ENCODE measurements around the gene TBC1D3I.
"Not testable (repeated sequence)": the region's sequence is repeated elsewhere in the genome, so short reads cannot be mapped to it uniquely, and the experiment has no call there.

- TF ChIP-seq, protein P1, sequence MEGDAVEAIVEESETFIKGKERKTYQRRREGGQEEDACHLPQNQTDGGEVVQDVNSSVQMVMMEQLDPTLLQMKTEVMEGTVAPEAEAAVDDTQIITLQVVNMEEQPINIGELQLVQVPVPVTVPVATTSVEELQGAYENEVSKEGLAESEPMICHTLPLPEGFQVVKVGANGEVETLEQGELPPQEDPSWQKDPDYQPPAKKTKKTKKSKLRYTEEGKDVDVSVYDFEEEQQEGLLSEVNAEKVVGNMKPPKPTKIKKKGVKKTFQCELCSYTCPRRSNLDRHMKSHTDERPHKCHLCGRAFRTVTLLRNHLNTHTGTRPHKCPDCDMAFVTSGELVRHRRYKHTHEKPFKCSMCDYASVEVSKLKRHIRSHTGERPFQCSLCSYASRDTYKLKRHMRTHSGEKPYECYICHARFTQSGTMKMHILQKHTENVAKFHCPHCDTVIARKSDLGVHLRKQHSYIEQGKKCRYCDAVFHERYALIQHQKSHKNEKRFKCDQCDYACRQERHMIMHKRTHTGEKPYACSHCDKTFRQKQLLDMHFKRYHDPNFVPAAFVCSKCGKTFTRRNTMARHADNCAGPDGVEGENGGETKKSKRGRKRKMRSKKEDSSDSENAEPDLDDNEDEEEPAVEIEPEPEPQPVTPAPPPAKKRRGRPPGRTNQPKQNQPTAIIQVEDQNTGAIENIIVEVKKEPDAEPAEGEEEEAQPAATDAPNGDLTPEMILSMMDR (IDR thresholded peaks at IDR 0.05): not testable (repeated sequence)
- not testable (repeated sequence) for TF ChIP-seq POLR2A, EP300, POLR2AphosphoS5 (IDR thresholded peaks at IDR 0.05)
Observed at GRCh38 chr17:36283256-36283655, 18.9 kb upstream of the TBC1D3I start.

Data from suprapubic skin (tissue), 4 donors.